ENCODE results near the gene UPF1.

Gene UPF1

GRCh38 chr19:18881491-18881890, 49.7 kb downstream of the UPF1 start:
- H3K4me3 ChIP-seq (replicated peaks; ENCODE audit: insufficient read depth, low read length), result no peak overlapping the region
- TF ChIP-seq CTCF (IDR thresholded peaks at IDR 0.05; ENCODE audit: insufficient read depth, low read length) (no peak), SPI1 (IDR thresholded peaks at IDR 0.05; ENCODE audit: borderline replicate concordance, low read depth) (no peak), GABPA (IDR thresholded peaks at IDR 0.05; ENCODE audit: low read depth) (no peak), REST (IDR thresholded peaks at IDR 0.05; ENCODE audit: insufficient replicate concordance, low read depth) (no peak), POLR2AphosphoS5 (IDR thresholded peaks at IDR 0.05; ENCODE audit: low read depth) (no peak)

GRCh38 chr19:18883526-18884304, 52.0 kb downstream of the UPF1 start:
- DNase-seq (ENCODE audit: low read depth in 1 of 2, low spot score in 1 of 2), result no peak
- H3K27me3 ChIP-seq (ENCODE audit: insufficient read depth, poor library complexity, severe bottlenecking), result no peaks in the 10 kb centered on the region
- H3K4me3 ChIP-seq (replicated peaks; ENCODE audit: insufficient read depth, low read length), result no peak overlapping the region
- no peak overlapping the region for H3K27ac ChIP-seq (replicated peaks)
- no peak for TF ChIP-seq SPI1 (IDR thresholded peaks at IDR 0.05; ENCODE audit: borderline replicate concordance, low read depth)
- no peak for TF ChIP-seq CTCF (IDR thresholded peaks at IDR 0.05; ENCODE audit: insufficient read depth, low read length)
- TF ChIP-seq POLR2AphosphoS5 (IDR thresholded peaks at IDR 0.05; ENCODE audit: low read depth), result no peak
- TF ChIP-seq REST (IDR thresholded peaks at IDR 0.05; ENCODE audit: insufficient replicate concordance, low read depth), result no peak
- TF ChIP-seq GABPA (IDR thresholded peaks at IDR 0.05; ENCODE audit: low read depth), result no peak

More at GRCh38 chr19:18881491-18881890, 49.7 kb downstream of the UPF1 start:
- Histone ChIP-seq H3K27me3 (ENCODE audit: insufficient read depth, poor library complexity, severe bottlenecking) (no peaks in the 10 kb centered on the region), H3K27ac (replicated peaks) (no peak overlapping the region)
- DNase-seq (ENCODE audit: low read depth in 1 of 2, low spot score in 1 of 2), result no peak

GRCh38 chr19:18886972-18887371, 55.2 kb downstream of the UPF1 start:
- H3K27me3 ChIP-seq (ENCODE audit: insufficient read depth, poor library complexity, severe bottlenecking), result no peaks in the 10 kb centered on the region
- no peak overlapping the region for H3K27ac ChIP-seq (replicated peaks)
- no peak for DNase-seq (ENCODE audit: low read depth in 1 of 2, low spot score in 1 of 2)
- no peak overlapping the region for H3K4me3 ChIP-seq (replicated peaks; ENCODE audit: insufficient read depth, low read length)
- TF ChIP-seq SPI1 (IDR thresholded peaks at IDR 0.05; ENCODE audit: borderline replicate concordance, low read depth), result no peak

DNA sequence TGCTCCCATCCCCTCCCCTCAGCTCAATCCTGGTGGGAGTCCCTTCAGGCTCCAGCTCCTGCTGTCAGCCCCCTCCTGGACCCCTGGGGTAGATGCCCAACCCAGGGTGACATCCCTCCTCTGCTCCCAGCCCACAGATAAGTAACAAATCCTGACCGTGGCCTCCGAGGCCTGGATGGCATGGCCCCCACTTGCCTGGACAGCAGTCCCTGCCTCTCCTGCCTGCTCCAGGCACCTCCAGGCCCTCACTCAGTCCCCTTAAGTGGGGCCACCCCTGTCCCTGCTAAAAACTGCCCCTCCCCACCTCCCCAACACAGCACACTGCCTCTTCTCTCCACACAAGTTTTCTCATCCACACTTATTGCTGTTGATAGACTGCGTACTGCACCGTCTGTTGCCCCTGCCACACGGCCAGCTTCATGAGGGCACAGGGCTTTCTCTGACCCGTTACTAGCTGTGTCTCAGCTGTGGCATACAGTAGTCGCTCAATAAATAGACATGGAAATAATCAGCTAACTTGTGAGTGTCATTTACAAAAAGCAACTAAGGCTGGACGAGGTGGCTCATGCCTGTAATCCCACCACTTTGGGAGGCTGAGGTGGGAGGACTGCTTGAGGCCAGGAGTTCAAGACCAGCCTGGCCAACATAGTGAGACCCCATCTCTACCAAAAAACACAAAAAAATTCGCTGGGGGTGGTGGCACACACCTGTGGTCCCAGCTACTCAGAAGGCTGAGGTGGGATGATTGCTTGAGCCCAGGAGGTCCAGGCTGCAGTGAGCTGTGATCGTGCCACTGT, 58.4 kb downstream of the UPF1 start:
- DNase-seq (ENCODE audit: low read depth in 1 of 2, low spot score in 1 of 2), result no peak
- no peak overlapping the region for H3K4me3 ChIP-seq (replicated peaks; ENCODE audit: insufficient read depth, low read length)

More for the DNA sequence above, 58.4 kb downstream of the UPF1 start:
- Histone ChIP-seq H3K27me3 (ENCODE audit: insufficient read depth, poor library complexity, severe bottlenecking) (peaks cover 16% of the 10 kb centered on the region), H3K27ac (replicated peaks) (no peak overlapping the region)
- TF ChIP-seq GABPA (IDR thresholded peaks at IDR 0.05; ENCODE audit: low read depth) (no peak), SPI1 (IDR thresholded peaks at IDR 0.05; ENCODE audit: borderline replicate concordance, low read depth) (no peak), POLR2AphosphoS5 (IDR thresholded peaks at IDR 0.05; ENCODE audit: low read depth) (no peak), REST (IDR thresholded peaks at IDR 0.05; ENCODE audit: insufficient replicate concordance, low read depth) (no peak), CTCF (IDR thresholded peaks at IDR 0.05; ENCODE audit: insufficient read depth, low read length) (no peak)

All from HL-60 (cell line).